Measurements from ENCODE around the gene GID8. TPM values are rescaled to one million over a fixed set of nuclear protein-coding genes. Genes with fewer than 3 reads are reported as not detected.

Gene GID8
- total RNA-seq, 1 experiment from 2014 or later, result 40.2 TPM

GRCh38 chr20:62950741-62951140, 12.8 kb downstream of the GID8 start:
- no peak for DNase-seq (ENCODE audit: low spot score)
- CTCF ChIA-PET, result no interaction called here
- no peak overlapping the region for H3K27ac ChIP-seq (ENCODE audit: low read depth, low read length, poor library complexity, severe bottlenecking)
- no peaks in the 10 kb centered on the region for H3K9me3 ChIP-seq (ENCODE audit: low read depth, low read length, poor library complexity, severe bottlenecking)
- peaks cover 34% of the 10 kb centered on the region for H3K36me3 ChIP-seq (ENCODE audit: insufficient read depth, low read length, poor library complexity, severe bottlenecking)
- TF ChIP-seq CTCF (conservative IDR thresholded peaks at IDR 0.05; ENCODE audit: low read depth, low read length) (no peak), EZH2 (IDR thresholded peaks at IDR 0.05; ENCODE audit: borderline replicate concordance, low read depth, low read length, poor library complexity, severe bottlenecking) (no peak)
- H3K4me3 ChIP-seq (ENCODE audit: low read depth, low read length, poor library complexity, severe bottlenecking), result no peak overlapping the region
- no TSS peak for BruUV-seq (replicated peaks)
- H3K4me1 ChIP-seq (ENCODE audit: insufficient read depth, low read length, poor library complexity, severe bottlenecking), result peaks cover 6% of the 10 kb centered on the region
- POLR2A ChIA-PET (ENCODE audit: low non-redundant PET), result no interaction called here
- intact Hi-C loops (cut with micrococcal nuclease; ENCODE audit: unreplicated experiment), result no loop called here
- no peaks in the 10 kb centered on the region for H3K27me3 ChIP-seq (replicated peaks; ENCODE audit: insufficient read depth, low read depth, low read length, poor library complexity)

- TF ChIP-seq EZH2 (IDR thresholded peaks at IDR 0.05; ENCODE audit: borderline replicate concordance, low read depth, low read length, poor library complexity, severe bottlenecking) (no peak), CTCF (conservative IDR thresholded peaks at IDR 0.05; ENCODE audit: low read depth, low read length) (no peak)
- Histone ChIP-seq H3K9me3 (ENCODE audit: low read depth, low read length, poor library complexity, severe bottlenecking) (no peaks in the 10 kb centered on the region), H3K4me3 (ENCODE audit: low read depth, low read length, poor library complexity, severe bottlenecking) (no peak overlapping the region), H3K36me3 (ENCODE audit: insufficient read depth, low read length, poor library complexity, severe bottlenecking) (peaks cover 29% of the 10 kb centered on the region), H3K4me1 (ENCODE audit: insufficient read depth, low read length, poor library complexity, severe bottlenecking) (peaks cover 6% of the 10 kb centered on the region), H3K27me3 (replicated peaks; ENCODE audit: insufficient read depth, low read depth, low read length, poor library complexity) (no peaks in the 10 kb centered on the region), H3K27ac (ENCODE audit: low read depth, low read length, poor library complexity, severe bottlenecking) (no peak overlapping the region)
- CTCF ChIA-PET, result no interaction called here
- DNase-seq (ENCODE audit: low spot score), result no peak
- no TSS peak for BruUV-seq (replicated peaks)
- POLR2A ChIA-PET (ENCODE audit: low non-redundant PET), result no interaction called here
- intact Hi-C loops (cut with micrococcal nuclease; ENCODE audit: unreplicated experiment), result no loop called here
Observed at GRCh38 chr20:62951143-62951895, 13.4 kb downstream of the GID8 start.

GRCh38 chr20:62951896-62952372, 14.0 kb downstream of the GID8 start:
- H3K4me3 ChIP-seq (ENCODE audit: low read depth, low read length, poor library complexity, severe bottlenecking), result no peak overlapping the region
- intact Hi-C loops (cut with micrococcal nuclease; ENCODE audit: unreplicated experiment), result no loop called here
- POLR2A ChIA-PET (ENCODE audit: low non-redundant PET), result no interaction called here
- BruUV-seq (replicated peaks), result no TSS peak
- H3K9me3 ChIP-seq (ENCODE audit: low read depth, low read length, poor library complexity, severe bottlenecking), result no peaks in the 10 kb centered on the region
- no peak for DNase-seq (ENCODE audit: low spot score)
- CTCF ChIA-PET, result no interaction called here
- no peaks in the 10 kb centered on the region for H3K27me3 ChIP-seq (replicated peaks; ENCODE audit: insufficient read depth, low read depth, low read length, poor library complexity)
- H3K36me3 ChIP-seq (ENCODE audit: insufficient read depth, low read length, poor library complexity, severe bottlenecking), result peaks cover 22% of the 10 kb centered on the region
- TF ChIP-seq CTCF (conservative IDR thresholded peaks at IDR 0.05; ENCODE audit: low read depth, low read length), result no peak
- TF ChIP-seq EZH2 (IDR thresholded peaks at IDR 0.05; ENCODE audit: borderline replicate concordance, low read depth, low read length, poor library complexity, severe bottlenecking), result no peak
- H3K27ac ChIP-seq (ENCODE audit: low read depth, low read length, poor library complexity, severe bottlenecking), result no peak overlapping the region
- peaks cover 6% of the 10 kb centered on the region for H3K4me1 ChIP-seq (ENCODE audit: insufficient read depth, low read length, poor library complexity, severe bottlenecking)

Data from A673 (cell line).